Astrocyte (in vitro differentiated cells and primary cell): Measurements from ENCODE around the gene PPIE. TPM values are rescaled to one million over a fixed set of nuclear protein-coding genes. Genes with fewer than 3 reads are reported as not detected.
A peak's percentile ranks its signal among the peaks of the same experiment; 100 is the strongest.

Source experiments
- DNase-seq: peaks from one replicate; pipeline ENCODE4 v3.0.0-alpha.2; 2010; ENCODE audit warnings: low read depth
- FAIRE-seq: peaks from 2 replicates; lab custom pipeline; 2011; peaks lifted over from hg19 to GRCh38; lab: Jason Lieb, UNC
- H2AFZ ChIP-seq: 2 replicates; pipeline ENCODE4 v1.6.0; 2012; ENCODE audit warnings: low read depth, low read length, inconsistent platforms
- H3K27ac ChIP-seq: 2 replicates; pipeline ENCODE4 v1.5.1; 2011; ENCODE audit warnings: low read depth, low read length, inconsistent platforms
- H3K27me3 ChIP-seq: 2 replicates; pipeline ENCODE4 v1.6.0; 2011; ENCODE audit warnings: low read length, inconsistent platforms; ENCODE audit not compliant: insufficient read depth
- H3K36me3 ChIP-seq: 2 replicates; pipeline ENCODE4 v1.5.1; 2011; ENCODE audit warnings: low read length, inconsistent platforms; ENCODE audit not compliant: insufficient read depth
- H3K4me1 ChIP-seq: 2 replicates; pipeline ENCODE4 v1.5.1; 2011; ENCODE audit warnings: low read length, inconsistent platforms; ENCODE audit not compliant: insufficient read depth
- H3K4me2 ChIP-seq: 2 replicates; pipeline ENCODE4 v1.6.0; 2012; ENCODE audit warnings: low read length, inconsistent platforms
- H3K4me3 ChIP-seq: 2 replicates; pipeline ENCODE4 v1.5.1; 2011; ENCODE audit warnings: low read depth, mild to moderate bottlenecking, low read length, inconsistent platforms; ENCODE audit not compliant: insufficient read depth
- H3K79me2 ChIP-seq: 2 replicates; pipeline ENCODE4 v1.6.0; 2012; ENCODE audit warnings: mild to moderate bottlenecking, low read length, inconsistent platforms; ENCODE audit not compliant: insufficient read depth
- H3K9ac ChIP-seq: 2 replicates; pipeline ENCODE4 v1.6.0; 2012; ENCODE audit warnings: mild to moderate bottlenecking, low read length, inconsistent platforms
- H3K9me3 ChIP-seq: 2 replicates; pipeline ENCODE4 v1.5.1; 2012; ENCODE audit warnings: low read depth, mild to moderate bottlenecking, low read length, inconsistent platforms; ENCODE audit not compliant: insufficient read depth
- H4K20me1 ChIP-seq: 2 replicates; pipeline ENCODE4 v1.6.0; 2012; ENCODE audit warnings: low read length, inconsistent platforms; ENCODE audit not compliant: insufficient read depth
- H3K27ac Mint-ChIP-seq: one replicate; pipeline ENCODE4 v1.8.0; 2021; ENCODE audit warnings: mild to moderate bottlenecking, mixed read lengths; ENCODE audit not compliant: unreplicated experiment
- H3K27me3 Mint-ChIP-seq: one replicate; pipeline ENCODE4 v1.8.0; 2021; ENCODE audit warnings: low read depth, mixed read lengths; ENCODE audit not compliant: unreplicated experiment
- H3K36me3 Mint-ChIP-seq: one replicate; pipeline ENCODE4 v1.8.0; 2021; ENCODE audit warnings: low read depth, mixed read lengths; ENCODE audit not compliant: unreplicated experiment
- H3K4me1 Mint-ChIP-seq: one replicate; pipeline ENCODE4 v1.8.0; 2021; ENCODE audit warnings: low read depth, mixed read lengths; ENCODE audit not compliant: unreplicated experiment
- H3K4me3 Mint-ChIP-seq: one replicate; pipeline ENCODE4 v1.8.0; 2021; ENCODE audit warnings: mild to moderate bottlenecking, moderate library complexity, mixed read lengths; ENCODE audit not compliant: unreplicated experiment
- H3K9me3 Mint-ChIP-seq: one replicate; pipeline ENCODE4 v1.8.0; 2021; ENCODE audit warnings: mild to moderate bottlenecking, mixed read lengths; ENCODE audit not compliant: unreplicated experiment
- CTCF ChIP-seq: IDR thresholded peaks from 2 replicates; pipeline ENCODE4 v1.5.1; 2011; ENCODE audit warnings: low read depth, mild to moderate bottlenecking, inconsistent platforms, low read length, moderate library complexity; ENCODE audit not compliant: insufficient read depth
- EZH2 ChIP-seq: IDR thresholded peaks from 2 replicates; pipeline ENCODE4 v1.6.1; 2012; ENCODE audit warnings: mild to moderate bottlenecking, low read length, inconsistent platforms; ENCODE audit not compliant: insufficient read depth
- total RNA-seq: library from RNA; stranded (reverse); gene quantifications from 2 replicates; pipeline ENCODE4 v1.2.1, GENCODE V29; 2021

The PPIE gene
- total RNA-seq, 1 donor from 2014 or later: 33.7 TPM

- TF ChIP-seq CTCF (no peak), EZH2 (no peak)
- Histone ChIP-seq H3K9ac (no peak overlapping the region), H3K4me2 (no peak overlapping the region), H4K20me1 (peaks cover 11% of the 10 kb centered on the region), H3K79me2 (no peaks in the 10 kb centered on the region), H3K36me3 (peaks cover 44% of the 10 kb centered on the region), H3K27me3 (no peaks in the 10 kb centered on the region), H3K27ac (no peak overlapping the region), H3K4me1 (no peaks in the 10 kb centered on the region), H2AFZ (no peak overlapping the region), H3K4me3 (no peak overlapping the region), H3K9me3 (no peaks in the 10 kb centered on the region)
- Mint-ChIP-seq H3K27ac (no peak overlapping the region), H3K27me3 (no peaks in the 10 kb centered on the region), H3K36me3 (peaks cover 35% of the 10 kb centered on the region), H3K4me1 (peaks cover under 1% of the 10 kb centered on the region), H3K4me3 (no peak overlapping the region), H3K9me3 (no peaks in the 10 kb centered on the region)
- FAIRE-seq (no peak), DNase-seq (no peak)
Measured at GRCh38 chr1:39754026-39754570, 15.4 kb downstream of the PPIE start.

- peaks cover 35% of the 10 kb centered on the region for H3K36me3 Mint-ChIP-seq
- peaks cover 11% of the 10 kb centered on the region for H4K20me1 ChIP-seq
- no peak overlapping the region for H3K4me2 ChIP-seq
- no peak overlapping the region for H2AFZ ChIP-seq
- FAIRE-seq: no peak
- no peak for TF ChIP-seq EZH2
- peak; percentile 10 for DNase-seq
- no peak overlapping the region for H3K4me3 Mint-ChIP-seq
- H3K79me2 ChIP-seq: no peaks in the 10 kb centered on the region
- peaks cover 6% of the 10 kb centered on the region for H3K4me1 Mint-ChIP-seq
- no peaks in the 10 kb centered on the region for H3K4me1 ChIP-seq
- no peak overlapping the region for H3K9ac ChIP-seq
- peaks cover 3% of the 10 kb centered on the region for H3K9me3 Mint-ChIP-seq
- no peak overlapping the region for H3K27ac Mint-ChIP-seq
- peaks cover 41% of the 10 kb centered on the region for H3K36me3 ChIP-seq
- H3K27me3 Mint-ChIP-seq: no peaks in the 10 kb centered on the region
- no peaks in the 10 kb centered on the region for H3K27me3 ChIP-seq
- no peak overlapping the region for H3K27ac ChIP-seq
- H3K4me3 ChIP-seq: no peak overlapping the region
- H3K9me3 ChIP-seq: no peaks in the 10 kb centered on the region
Measured at GRCh38 chr1:39754906-39755504, 16.3 kb downstream of the PPIE start.

- Histone ChIP-seq H3K9me3 (no peaks in the 10 kb centered on the region), H3K4me3 (no peak overlapping the region), H3K27me3 (no peaks in the 10 kb centered on the region), H3K79me2 (no peaks in the 10 kb centered on the region), H3K9ac (no peak overlapping the region), H3K36me3 (peaks cover 35% of the 10 kb centered on the region), H2AFZ (no peak overlapping the region), H3K4me2 (no peak overlapping the region), H3K4me1 (no peaks in the 10 kb centered on the region), H3K27ac (no peak overlapping the region), H4K20me1 (peaks cover 11% of the 10 kb centered on the region)
- Mint-ChIP-seq H3K4me1 (peaks cover 6% of the 10 kb centered on the region), H3K36me3 (peaks cover 30% of the 10 kb centered on the region), H3K27ac (no peak overlapping the region), H3K9me3 (peaks cover 3% of the 10 kb centered on the region), H3K4me3 (no peak overlapping the region), H3K27me3 (no peaks in the 10 kb centered on the region)
- FAIRE-seq (no peak), DNase-seq (no peak)
- TF ChIP-seq CTCF (no peak), EZH2 (no peak)
Measured at GRCh38 chr1:39755965-39756659, 17.4 kb downstream of the PPIE start.
